CD4-positive, alpha-beta T cell treated with Interferon alpha-2 for 1 hour (primary cell): Measurements from ENCODE around the gene KHDRBS2.

Experiments
- DNase-seq, 2 donors: peaks; one replicate each; pipeline ENCODE4 v3.0.0-alpha.2; 2020 to 2022

Gene KHDRBS2

GRCh38 chr6:62285612-62286469, at the start of gene KHDRBS2:
Gene KHDRBS2, minus strand, starts transcription at chr6:62286225.
- peak; percentile 28 to 81 for DNase-seq

- DNase-seq: no peak
Measured at GRCh38 chr6:62328607-62329006, 42.6 kb upstream of the KHDRBS2 start.

- DNase-seq: no peak
Measured at GRCh38 chr6:62324834-62325233, 38.8 kb upstream of the KHDRBS2 start.

- DNase-seq: no peak
Measured at GRCh38 chr6:62323818-62324431, 37.9 kb upstream of the KHDRBS2 start.

GRCh38 chr6:62298745-62299392, 12.8 kb upstream of the KHDRBS2 start:
- no peak for DNase-seq

- no peak for DNase-seq
Measured at GRCh38 chr6:62296541-62296940, 10.5 kb upstream of the KHDRBS2 start.

GRCh38 chr6:62288974-62289373, 2.9 kb upstream of the KHDRBS2 start:
- no peak for DNase-seq

- no peak for DNase-seq
Measured at GRCh38 chr6:62288562-62288961, 2.5 kb upstream of the KHDRBS2 start.

GRCh38 chr6:62286470-62286843, 432 bp upstream of the KHDRBS2 start:
- DNase-seq: no peak

GRCh38 chr6:62284725-62285124, 1.3 kb downstream of the KHDRBS2 start:
- no peak for DNase-seq

GRCh38 chr6:62283796-62284411, 2.1 kb downstream of the KHDRBS2 start:
- peak in 1 of 2 donors; percentile 2 for DNase-seq

- no peak for DNase-seq
Measured at GRCh38 chr6:62283365-62283764, 2.7 kb downstream of the KHDRBS2 start.

GRCh38 chr6:62280099-62280498, 5.9 kb downstream of the KHDRBS2 start:
- no peak for DNase-seq

GRCh38 chr6:62272114-62272513, 13.9 kb downstream of the KHDRBS2 start:
- DNase-seq: no peak

GRCh38 chr6:62265906-62266525, 20.0 kb downstream of the KHDRBS2 start:
- DNase-seq: no peak

- no peak for DNase-seq
Measured at GRCh38 chr6:62262283-62262682, 23.7 kb downstream of the KHDRBS2 start.

- DNase-seq: no peak
Measured at GRCh38 chr6:62246087-62246486, 39.9 kb downstream of the KHDRBS2 start.

- DNase-seq: no peak
Measured at GRCh38 chr6:62236784-62237183, 49.2 kb downstream of the KHDRBS2 start.

- no peak for DNase-seq
Measured at GRCh38 chr6:62229231-62229630, 56.8 kb downstream of the KHDRBS2 start.

GRCh38 chr6:62217866-62218265, 68.2 kb downstream of the KHDRBS2 start:
- DNase-seq: no peak

GRCh38 chr6:62202078-62202477, 83.9 kb downstream of the KHDRBS2 start:
- DNase-seq: no peak

- no peak for DNase-seq
Measured at GRCh38 chr6:62192593-62192992, 93.4 kb downstream of the KHDRBS2 start.

GRCh38 chr6:62175195-62175594, 110.8 kb downstream of the KHDRBS2 start:
- no peak for DNase-seq
